DMS153 treated with DMSO at 0.1 percent for 48 hours (cell line): ENCODE results near the gene MED13.
"Not testable (repeated sequence)": the region's sequence is repeated elsewhere in the genome, so short reads cannot be mapped to it uniquely, and the experiment has no call there.

Experiments
- DNase-seq: peaks from one replicate; lab custom pipeline; 2025; ENCODE audit not compliant: unreplicated experiment; lab: John Stamatoyannopoulos, UW

Gene MED13

DNA sequence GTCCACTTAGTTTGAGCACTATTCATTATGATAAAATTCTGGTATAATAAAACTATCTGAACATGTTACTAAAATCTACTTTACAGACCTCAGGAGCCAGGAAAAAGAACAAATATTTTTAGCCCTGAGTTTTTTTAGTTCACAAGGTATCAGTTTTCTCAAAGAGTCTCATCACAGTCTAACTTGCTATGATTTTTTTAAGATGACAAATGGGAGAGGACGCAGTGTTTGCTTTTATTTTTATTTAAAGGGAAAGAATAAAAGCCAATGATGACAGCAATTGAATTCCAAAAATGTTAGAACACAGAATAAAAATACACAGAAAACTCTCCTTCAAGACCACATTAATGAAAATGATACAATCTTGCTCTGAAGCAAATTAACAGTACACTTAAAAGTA lies 7.4 kb downstream of the MED13 start:
- DNase-seq = no peak

DNA sequence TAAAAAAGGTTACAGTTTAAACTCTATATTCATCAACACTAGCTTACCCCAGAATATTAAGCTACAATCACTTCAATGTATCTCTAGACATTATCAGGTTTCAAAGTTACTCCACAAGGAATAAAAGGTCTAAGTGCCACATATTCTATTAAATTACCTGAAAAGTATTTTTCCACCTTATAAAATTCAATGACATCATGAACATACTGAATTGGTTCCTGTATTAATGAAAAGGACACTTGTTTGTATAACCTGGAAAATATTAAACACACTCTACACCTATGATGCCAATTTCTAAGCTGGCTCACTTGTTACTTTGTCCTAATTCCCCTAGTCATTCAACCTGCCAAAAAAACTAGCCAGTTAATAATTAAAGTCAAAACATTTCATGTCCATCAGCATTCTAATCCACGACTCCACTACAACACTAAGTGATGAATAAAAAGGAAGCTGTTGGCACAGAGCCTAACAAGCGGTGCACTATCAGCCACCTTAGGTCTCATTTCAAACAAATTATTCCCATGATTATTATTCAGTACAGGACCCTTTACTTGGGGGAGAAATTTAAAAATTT lies 12.2 kb downstream of the MED13 start:
- no peak for DNase-seq

DNA sequence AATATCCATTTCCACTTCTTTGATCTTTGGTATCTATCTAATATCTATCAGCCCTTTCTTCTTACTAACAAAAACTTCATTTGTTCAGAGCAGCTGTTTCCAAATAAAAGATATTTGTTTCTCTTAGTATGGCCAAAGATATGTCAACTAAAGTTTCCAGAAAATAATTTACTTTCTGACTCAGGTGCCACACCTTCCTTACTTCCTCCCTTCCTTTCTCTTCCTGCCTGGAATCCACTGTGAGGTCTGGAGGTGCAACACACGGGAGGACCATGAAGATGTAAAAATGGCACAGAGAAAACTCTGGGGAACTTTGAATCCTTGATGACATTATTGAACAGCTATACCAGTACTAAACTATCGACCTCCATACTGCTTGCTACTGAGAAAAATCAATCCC lies 14.0 kb downstream of the MED13 start:
- no peak for DNase-seq

DNA sequence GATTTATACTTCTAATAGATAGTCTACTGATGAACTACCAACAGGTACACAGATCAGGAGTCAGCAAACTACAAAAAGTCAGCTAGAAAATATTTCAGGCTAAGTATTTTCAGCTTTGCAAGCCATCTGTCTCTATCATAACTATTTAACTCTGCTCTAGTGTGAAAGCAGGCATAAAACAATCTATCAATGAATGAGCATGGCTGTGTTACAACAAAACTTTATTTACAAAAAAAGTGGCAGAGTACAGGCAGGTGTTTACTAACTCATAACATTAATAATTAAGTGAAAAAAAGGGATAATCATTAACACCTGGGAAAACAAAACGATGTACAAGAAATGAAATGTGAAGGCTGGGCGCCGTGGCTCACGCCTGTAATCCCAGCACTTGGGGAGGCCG lies 15.8 kb downstream of the MED13 start:
- no peak for DNase-seq

DNA sequence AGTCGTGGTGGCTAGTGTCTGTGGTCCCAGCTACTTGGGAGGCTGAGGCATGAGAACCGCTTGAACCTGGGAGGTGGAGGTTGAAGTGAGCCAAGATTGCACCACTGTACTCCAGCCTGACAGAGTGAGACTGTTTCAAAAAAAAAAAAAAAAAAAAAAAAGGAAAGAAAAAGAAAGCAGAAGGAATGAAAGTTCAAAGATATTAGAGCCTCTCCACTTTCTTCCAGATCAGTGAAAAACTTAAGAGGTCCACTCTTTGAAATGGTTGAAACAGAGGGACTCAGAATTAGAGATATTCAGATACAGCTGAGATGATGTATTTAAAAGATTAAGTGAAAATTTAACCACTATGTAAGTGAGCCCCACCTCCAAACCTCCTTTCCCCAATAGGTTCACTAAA lies 16.8 kb downstream of the MED13 start:
- DNase-seq = no peak

DNA sequence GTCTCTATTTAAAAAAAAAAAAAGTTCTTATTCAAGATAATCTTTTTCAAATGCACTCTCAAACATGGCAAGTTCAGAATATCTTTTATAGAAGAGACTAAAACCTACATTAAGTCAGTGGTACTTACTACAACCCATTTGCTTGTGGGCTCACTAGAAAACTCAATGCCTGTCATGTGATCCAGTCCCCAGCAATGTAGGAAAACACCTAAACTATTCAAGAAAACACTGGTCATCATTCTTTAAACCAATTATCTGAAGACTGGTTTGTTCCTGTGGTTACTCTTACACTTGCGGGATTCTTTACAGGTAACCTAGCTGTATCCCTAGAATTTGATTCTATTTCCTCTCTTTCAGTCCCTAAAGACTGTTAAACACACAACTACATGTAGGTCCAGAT lies 19.6 kb downstream of the MED13 start:
- no peak for DNase-seq

DNA sequence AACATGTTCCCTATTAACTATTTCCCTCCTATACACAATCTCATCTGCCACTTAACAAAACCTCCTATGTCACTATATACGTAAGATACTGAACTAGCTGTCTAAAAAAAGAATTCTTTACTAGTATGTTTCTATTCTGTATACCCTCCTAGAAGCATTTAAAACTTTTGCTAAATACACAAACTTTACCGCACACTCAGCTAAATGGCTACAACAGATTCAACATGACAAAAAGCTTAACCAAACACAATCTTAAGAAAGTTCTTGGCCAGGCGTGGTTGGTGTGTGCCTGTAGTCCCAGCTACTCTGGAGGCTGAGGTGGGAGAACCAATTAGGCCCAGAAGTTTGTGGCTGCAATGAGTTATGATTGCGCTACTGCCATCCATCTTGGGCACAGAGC lies 20.0 kb downstream of the MED13 start:
- no peak for DNase-seq

DNA sequence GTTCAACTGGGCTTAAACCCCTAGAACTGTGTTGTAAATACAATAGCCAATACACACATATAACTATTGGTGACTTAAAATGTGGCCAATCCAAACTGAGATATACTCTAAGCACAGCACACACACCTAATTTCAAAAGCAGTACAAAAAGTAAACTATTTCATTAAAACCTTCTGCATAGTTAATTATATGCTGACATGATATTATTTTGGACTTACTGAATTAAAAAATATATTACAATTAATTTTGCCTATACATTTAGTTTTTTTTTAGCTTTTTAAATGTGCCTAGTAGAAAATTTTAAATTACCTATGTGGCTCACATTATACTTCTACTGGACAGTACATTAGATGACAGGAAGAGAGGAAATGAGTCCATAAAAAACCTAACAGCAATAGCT lies 21.5 kb downstream of the MED13 start:
- DNase-seq = no peak

DNA sequence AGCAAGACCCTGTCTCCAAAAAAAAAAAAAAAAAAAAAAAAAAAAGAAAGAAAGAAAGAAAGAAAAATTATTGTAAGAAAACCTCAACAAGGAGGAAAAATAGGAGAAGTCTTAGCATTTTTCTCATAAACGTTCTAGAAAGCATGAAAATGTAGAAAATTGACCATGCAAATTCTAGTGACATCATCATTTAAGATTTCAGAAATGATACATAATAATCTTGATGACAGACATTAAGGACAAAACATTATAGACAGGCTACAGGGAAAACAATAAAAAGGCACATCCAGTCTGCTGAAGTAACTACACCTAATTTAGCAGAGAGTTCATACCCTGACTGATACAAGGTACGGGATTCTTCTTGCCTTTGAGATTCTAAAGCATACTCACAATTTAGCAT lies 21.9 kb downstream of the MED13 start:
- DNase-seq = no peak

DNA sequence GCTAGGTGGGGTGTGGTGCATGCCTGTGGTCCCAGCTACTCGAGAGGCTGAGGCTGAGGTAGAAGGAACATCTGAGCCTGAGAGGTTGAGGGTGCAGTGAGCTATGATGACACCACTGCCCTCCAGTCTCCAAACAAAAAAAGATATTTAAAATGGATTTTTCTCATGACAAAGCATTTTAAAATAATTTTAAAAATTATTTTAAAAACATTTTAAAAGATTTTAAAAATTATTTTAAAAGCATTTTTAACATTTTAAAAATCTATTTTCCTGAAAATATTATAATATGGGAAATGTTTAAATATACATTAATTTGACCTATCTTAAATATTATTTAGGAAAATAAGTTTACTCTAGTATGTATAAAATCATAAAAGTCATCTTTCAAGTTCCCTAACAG lies 26.8 kb downstream of the MED13 start:
- DNase-seq = no peak

DNA sequence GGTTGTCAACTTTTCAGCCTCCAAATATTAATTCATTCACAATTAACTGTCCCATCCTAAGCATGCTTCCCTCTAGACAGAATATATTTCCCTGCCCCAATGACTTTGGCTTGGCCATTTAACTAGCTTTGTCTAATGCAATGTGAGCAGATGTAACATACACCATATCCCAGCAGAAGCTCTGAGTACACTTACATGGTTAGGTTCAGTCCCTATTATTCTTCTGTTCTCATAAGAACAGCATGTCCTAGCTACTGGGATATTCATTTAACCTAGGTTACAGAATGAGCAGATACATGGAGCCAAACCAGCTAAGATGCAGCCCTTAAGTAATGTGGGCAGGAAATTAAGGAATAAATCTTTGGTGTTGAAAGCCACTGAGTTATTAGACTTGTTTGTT lies 31.8 kb downstream of the MED13 start:
- DNase-seq = no peak

DNA sequence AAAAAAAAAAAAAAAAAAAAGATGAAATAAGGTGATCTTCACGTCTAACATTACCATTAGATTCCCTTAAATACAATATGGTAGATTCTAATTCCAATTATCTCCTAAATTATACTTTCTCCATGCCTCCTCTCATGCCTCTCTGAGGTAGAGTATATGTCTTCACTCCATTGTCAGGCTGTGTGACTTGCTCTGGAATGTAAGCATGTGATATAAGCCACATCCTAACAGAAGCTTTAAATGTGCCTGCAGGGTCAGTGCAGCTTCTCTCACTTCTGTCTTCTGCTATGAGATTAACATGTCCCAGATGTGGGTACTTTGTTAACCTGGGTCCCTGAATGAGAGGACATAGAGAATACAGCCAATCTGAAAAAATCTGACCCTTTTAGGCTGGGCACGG lies 32.6 kb downstream of the MED13 start:
- DNase-seq = no peak

DNA sequence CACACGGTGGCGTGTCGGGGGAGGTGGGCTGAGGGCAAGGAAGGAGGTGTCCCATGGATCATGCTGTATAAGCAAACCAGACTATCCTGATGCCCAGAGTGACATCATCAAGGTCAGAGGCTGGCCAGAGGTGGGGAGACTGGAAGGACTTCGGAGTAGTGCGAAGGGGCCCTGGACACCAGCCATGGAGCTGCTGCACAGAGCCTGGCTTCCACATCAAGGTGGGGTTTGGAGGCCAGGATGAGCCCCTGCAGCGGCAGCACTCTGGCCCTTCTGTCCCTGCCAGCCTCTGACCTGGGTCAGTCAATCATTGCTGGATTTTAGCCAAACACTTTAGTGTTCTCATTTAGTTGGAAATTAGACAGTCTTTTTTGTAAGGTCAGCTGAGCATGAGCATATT lies 34.8 kb downstream of the MED13 start:
- DNase-seq = no peak

DNA sequence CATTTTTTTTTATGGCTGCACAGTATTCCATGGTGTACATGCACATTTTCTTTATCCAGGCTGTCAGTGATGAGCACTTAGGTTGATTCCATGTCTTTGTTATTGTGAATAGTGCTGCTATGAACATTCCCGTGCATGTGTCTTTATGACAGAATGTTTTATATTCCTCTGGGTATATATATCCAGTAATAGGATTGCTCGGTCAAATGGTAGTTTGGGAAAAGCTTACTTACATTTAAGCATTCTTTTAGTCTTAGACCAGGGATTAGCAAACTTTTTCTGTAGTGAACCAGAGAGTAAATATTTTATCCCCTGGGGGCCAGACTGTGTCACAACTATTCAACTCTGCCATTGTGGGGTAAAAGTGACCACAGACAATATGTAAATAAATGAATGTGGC lies 40.2 kb downstream of the MED13 start:
- DNase-seq = no peak

DNA sequence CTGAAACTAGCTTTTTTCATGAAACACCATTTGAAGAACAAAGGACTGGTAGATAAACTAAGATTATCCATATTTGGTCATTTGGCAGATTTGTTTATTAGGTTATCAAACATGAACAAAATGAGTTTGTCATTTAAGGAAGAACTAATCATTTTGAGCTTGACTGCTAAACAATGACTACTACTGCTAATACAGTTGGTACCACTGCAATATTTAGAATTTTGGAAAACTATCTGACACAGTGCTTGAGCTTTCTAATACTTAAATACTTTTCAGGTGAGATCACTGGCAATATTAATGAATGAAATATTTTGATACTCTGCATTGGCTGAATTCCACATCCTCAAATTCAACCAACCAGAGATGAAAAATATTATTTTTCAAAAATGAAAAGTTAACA lies 47.2 kb downstream of the MED13 start:
- no peak for DNase-seq

DNA sequence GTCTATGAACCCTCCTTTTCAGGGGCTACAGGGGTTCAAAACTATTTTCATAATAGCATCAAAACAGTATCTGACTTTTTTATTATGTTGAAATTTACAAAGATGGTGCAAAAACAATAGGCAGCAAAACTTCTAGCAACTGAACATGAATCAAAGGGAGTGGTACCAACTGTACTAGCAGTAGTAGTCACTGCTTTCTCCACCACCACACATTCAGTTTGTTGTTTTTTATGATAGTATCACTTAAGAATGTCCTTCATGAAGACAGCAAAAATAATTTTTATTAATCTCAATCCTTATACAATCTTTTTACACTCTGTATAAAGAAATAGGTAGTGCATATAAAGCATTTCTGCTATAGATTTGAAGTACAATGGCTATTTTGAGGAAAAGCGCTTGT lies 47.6 kb downstream of the MED13 start:
- DNase-seq = no peak

DNA sequence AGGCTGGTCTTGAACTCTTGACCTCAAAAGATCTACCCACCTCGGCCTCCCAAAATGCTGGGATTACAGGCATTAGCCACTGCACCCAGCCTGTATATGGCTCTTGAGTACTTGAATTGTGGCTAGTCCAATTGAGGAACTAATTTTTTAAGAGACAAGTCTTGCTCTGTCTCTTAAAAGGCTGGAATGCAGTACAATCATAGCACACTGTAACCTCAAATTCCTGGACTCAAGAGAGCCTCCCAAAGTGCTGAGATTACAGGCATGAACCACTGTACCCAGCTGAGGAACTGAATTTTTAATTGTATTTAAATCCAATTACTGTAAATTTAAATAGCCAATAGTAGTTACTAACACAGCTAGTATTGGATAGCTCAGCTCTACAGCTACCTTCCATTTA lies 50.6 kb downstream of the MED13 start:
- no peak for DNase-seq

DNA sequence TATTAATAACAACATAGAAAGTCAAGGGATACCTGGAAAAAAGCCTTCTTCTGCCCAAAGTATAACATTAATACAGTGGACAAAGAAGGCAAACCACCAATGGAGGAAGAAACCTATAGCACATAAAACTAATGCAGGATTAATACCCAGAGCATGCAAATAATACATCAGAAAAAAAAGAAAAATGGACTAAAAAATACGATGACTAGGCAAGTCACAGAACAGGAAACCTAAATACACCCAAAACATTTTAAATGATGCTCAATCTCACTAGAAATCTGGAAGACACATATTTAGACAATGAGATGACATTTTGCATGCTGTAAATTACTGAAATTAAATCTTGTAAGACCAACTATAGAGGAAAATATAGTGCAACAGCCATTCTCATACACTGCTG lies 55.9 kb downstream of the MED13 start:
- DNase-seq = no peak

DNA sequence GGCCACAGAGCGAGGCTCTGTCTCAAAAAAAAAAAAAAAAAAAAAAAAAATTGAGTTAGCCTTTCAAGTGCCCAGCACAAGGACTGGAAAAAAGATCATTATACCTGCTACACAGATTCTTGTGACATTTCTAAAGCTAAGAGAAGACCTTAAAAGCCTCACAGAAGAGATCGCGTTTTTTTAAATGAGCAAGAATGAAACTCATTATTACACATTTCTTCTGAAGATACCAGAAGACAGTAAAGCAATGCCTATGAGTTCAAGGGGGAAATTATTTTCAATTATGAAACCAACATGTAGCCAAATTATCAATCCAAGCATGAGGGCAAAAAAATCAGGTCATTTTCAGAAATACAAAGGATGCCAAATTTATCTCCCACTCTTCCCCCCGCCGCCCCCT lies 56.8 kb downstream of the MED13 start:
- no peak for DNase-seq

DNA sequence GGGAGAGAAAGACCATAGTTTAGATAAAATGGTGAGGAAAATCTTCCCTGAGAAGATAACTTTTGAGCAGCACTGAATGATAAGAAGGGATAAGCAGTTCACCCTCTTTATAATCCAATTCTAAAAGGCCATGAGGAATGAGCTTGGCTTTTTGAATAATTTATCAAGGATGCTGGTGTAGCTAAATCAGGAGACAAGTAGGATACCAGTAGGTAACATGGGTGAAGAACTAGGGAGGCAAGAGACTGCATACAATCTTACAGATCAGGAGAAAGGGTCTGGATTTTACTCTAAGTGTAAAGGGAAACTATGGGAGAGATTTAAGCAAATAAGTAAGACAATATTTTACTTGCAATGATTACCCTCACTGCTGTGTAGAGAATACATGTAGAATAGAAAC lies 60.7 kb downstream of the MED13 start:
- DNase-seq = no peak

DNA sequence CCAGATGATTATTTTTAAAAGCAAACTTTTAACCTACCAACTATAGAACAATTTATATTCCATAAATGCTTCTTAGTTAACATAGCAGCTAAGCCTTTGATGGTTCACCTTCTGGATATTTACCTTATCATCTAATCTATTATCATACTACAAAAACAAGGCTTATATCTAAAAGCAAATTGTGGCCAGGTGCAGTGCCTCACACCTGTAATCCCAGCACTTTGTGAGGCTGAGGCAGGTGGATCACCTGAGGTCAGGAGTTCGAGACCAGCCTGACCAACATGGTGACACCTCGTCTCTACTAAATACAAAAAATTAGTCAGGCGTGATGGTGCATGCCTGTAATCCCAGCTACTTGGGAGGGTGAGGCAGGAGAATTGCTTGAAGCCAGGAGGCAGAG lies 61.9 kb downstream of the MED13 start:
- DNase-seq = not testable (repeated sequence)

DNA sequence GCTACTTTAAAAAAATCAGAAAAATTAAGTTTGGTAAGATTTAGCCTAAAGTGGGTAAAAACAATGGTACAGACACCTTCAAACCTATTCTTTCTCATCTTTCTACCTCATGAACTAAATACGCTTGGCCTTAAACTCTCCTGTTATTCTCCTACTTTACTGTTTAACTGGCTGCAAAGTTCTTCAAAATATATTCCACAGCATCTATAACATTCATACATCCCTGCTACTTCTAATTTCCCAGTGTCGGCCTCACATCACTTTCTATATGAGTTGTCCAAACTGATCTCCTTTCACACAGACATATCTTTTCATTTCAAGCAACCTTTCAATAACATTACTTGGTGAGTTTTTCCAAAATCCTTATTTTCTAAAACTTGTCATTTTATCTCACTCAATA lies 64.0 kb downstream of the MED13 start:
- no peak for DNase-seq

DNA sequence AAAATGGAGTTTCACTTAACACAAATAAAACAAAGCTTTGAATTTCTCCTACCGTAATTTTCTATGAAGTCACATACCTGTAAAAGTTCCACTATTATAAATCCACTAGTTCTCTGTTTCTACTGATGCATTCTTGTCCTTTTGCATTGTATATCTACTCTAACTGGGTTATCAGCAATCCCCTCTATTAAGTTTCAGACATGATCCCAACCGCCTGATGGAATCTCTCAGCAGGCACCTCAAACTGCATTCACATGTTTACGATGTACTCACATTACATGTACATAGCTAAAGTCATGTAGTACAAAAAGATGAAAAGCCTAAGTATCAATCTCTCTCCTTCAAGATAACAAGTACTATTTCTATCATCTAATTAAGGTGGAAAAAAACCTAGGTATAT lies 64.9 kb downstream of the MED13 start:
- no peak for DNase-seq

DNA sequence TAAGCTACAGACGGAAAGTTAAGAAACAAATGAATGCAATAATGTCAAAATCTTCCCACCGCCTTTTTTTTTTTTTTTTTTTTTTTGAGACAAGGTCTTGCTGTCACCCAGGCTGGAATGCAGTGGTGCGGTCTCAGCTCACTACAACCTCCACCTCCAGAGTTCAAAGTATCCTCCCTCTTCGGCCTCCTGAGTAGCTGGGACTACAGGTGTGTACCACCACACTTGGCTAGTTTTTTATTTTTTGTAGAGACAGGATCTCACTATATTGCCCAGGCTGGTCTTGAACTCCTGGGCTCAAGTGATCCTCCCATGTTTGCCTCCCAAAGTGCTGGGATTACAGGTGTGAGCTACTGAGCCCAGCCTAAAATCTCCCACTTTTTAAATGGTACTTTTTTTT lies 66.5 kb downstream of the MED13 start:
- DNase-seq = not testable (repeated sequence)
